GM19468 (cell line): ENCODE measurements around the gene HSPBP1.

Experiments used
- ATAC-seq: cut with Tn5 transposase; IDR thresholded peaks from one replicate; pipeline ENCODE4 v1.9.1; 2021; ENCODE audit warnings: mild to moderate bottlenecking, moderate library complexity, moderate number of reproducible peaks; ENCODE audit not compliant: unreplicated experiment; ENCODE audit errors: extremely low read depth

HSPBP1 gene

DNA sequence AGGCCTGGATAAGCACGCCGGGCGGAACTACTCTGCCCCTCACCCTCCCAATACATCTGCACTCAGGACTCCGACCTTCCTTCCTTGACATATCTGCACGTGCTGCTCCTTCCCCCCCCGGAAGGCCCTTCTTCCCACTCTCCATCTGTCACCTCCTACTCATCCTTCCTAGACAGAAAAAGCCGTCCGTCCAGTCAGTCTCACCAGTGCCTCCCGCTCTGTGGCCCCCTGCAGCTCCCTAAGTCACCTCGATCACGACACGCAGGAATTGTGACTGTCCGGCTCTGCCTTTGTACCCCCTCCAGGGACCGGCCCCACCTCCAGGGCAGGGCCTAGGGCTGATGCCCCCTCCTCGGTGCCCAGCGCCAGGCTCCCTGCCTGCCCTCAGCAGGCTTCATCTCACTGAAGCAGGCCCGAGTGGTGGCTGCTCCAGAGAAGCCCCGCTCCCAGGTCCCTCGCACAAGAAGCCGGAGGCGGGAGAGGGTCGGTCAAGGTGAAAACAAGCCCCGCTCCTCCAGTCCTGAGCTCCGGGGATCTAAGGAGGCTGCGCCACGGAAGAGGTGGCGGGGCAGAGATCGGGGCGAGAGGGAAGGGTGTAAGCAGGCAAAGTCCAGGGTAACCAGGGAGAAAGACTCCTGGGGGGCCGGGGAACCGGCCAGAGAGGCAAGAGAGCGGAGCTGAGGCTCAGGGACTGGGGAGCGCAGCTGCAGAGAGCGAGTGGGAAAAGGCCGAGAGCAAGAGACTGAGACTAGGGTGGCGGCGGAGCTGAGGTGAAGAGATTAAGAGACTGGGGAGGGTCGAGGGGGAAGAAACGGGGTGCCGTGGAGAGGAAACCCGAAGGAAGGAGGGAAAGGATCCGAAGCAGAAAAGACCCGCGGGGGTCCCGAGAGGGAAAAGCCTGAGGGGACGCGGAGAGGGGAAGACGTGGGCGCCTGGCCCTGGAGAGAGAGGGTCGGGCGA lies 22.2 kb downstream of the HSPBP1 start:
- no peak for ATAC-seq

GRCh38 chr19:55256562-55257460 lies 23.1 kb downstream of the HSPBP1 start:
- ATAC-seq, result no peak

- ATAC-seq, result no peak
Measured at GRCh38 chr19:55255618-55256423, 24.1 kb downstream of the HSPBP1 start.

DNA sequence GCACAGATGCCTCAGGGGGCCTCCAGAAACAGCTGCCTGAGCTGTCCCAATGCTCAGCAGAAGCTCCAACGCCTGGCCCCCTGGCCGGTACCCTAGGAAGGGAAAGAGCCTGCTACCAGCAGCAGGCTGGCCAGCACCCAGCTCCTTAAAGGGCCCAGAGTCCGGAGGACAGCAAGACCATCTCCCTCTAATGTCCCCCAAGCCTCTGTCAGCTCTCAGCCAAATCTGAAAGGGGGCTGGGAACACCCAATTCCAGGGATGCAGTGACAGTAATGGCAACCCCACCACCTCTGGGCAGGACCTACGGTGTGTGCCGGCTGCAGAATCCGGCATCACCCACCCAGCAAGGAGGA lies 25.3 kb downstream of the HSPBP1 start:
- no peak for ATAC-seq

DNA sequence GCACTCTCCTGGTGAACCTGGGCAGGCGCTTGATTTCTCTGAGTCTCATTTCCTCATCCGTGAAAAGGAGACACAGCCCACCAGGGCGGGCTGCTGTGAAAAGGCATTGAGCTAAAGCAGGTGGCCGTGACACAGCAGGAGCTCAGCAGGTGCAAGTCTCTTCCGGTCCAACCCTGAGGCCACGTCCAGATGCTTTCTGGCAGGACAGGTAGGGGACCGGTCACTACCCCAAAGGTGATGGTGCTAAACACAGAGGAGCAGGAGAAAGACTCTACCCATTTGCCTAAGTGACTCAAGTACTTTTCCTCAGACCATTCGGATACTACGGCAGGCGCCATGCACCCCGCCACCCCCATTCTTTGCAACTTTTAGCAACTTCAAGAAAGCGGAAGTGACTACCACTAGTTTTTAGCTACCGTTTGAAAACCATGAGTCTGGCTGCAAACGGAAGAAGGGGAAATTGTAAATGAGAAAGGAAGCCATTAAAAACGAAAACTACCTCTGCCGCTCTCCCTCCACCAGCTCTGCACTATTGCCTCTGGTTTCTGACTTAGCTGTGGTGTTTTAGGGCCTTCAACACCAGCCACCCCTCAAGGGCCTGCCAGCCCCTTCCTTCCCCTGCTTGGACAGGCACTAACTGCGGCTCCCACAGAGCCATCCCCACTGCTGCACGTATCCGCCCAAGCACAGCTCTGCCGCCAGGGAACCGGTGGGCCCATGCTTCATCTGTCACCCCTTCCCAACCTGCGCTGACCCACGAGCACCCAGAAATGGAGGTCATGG lies 25.9 kb downstream of the HSPBP1 start:
- ATAC-seq, result peak; percentile 30

GRCh38 chr19:55252760-55253663 lies 26.9 kb downstream of the HSPBP1 start:
- ATAC-seq, result no peak

- ATAC-seq, result no peak
Measured at GRCh38 chr19:55251341-55252081, 28.4 kb downstream of the HSPBP1 start.

GRCh38 chr19:55250262-55251036 lies 29.5 kb downstream of the HSPBP1 start:
- ATAC-seq, result no peak

DNA sequence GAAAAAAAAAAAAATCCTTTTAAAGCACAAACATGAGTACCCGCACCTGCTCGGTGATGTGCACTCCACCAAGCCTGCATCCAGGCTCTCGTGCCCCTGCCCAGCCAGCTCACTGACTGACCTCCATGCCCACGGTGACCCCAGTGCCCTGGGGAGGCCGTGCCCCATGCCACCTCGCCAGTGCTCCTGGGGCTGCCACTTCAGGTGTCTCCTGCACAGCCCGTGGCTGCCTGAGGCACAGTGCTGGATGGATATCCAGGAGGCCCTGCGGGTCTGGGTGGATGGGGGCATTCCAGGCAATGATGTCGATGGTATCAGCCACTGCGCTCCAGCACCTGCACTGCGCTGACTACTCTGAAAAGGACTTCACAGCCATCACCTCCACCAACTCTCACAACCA lies 30.1 kb downstream of the HSPBP1 start:
- ATAC-seq, result no peak

DNA sequence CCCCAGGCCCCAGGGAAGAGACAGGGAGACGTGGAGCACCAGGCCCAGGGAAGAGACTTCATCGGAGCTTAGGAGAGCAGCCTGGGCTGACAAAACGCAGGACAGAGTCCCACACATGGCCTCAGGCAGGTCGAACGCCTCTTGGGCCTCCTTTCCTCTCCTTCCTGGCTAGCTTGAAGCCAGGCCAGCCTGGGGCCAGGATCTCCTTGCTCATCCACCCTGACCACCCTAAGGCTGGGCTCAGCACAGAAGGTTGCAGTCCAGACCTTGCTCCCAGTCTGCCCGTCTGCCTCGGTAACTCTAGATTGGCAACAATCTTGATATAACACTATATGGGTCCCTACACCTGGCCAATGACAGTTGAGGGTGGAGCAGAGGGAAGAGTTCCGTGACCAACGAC lies 31.2 kb downstream of the HSPBP1 start:
- no peak for ATAC-seq

DNA sequence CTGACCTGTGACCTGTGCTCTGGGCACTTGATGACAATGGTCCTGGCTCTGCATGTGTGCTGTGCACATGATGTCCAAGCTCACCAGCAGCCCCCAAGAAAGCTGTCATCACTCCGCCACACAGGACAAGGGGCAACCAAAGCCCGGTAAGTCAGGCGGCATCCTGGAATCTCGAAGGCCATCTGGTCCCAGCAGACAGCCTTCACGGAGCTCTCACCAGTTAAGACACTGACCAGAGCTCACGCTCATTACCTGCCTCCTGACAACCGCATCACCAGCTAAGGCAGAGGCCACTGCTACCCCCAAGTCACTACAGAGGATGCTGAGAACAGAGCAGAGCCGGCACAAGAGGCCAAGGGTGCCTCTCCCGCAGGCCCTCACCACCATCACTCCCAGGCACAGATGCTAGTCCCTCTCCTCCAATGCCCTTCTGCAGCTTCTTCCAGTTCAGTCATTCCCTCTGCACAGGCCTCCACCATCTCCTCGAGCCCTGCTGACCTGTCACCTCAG lies 31.7 kb downstream of the HSPBP1 start:
- ATAC-seq, result no peak

- no peak for ATAC-seq
Measured at GRCh38 chr19:55247621-55248099, 32.2 kb downstream of the HSPBP1 start.

GRCh38 chr19:55246462-55247451 lies 33.2 kb downstream of the HSPBP1 start:
- no peak for ATAC-seq

GRCh38 chr19:55245236-55245904 lies 34.5 kb downstream of the HSPBP1 start:
- ATAC-seq, result no peak
